ENCODE data around the gene PRPH. TPM values are rescaled to one million over a fixed set of nuclear protein-coding genes. Genes with fewer than 3 reads are reported as not detected.

The PRPH gene
- total and polyA plus RNA-seq, 9 of the 15 experiments (the other 6 are each of a cell fraction or from before 2014, with no cell fraction given), result 0.27 to 1.9 (median 1.3) TPM; not detected in 1

DNA sequence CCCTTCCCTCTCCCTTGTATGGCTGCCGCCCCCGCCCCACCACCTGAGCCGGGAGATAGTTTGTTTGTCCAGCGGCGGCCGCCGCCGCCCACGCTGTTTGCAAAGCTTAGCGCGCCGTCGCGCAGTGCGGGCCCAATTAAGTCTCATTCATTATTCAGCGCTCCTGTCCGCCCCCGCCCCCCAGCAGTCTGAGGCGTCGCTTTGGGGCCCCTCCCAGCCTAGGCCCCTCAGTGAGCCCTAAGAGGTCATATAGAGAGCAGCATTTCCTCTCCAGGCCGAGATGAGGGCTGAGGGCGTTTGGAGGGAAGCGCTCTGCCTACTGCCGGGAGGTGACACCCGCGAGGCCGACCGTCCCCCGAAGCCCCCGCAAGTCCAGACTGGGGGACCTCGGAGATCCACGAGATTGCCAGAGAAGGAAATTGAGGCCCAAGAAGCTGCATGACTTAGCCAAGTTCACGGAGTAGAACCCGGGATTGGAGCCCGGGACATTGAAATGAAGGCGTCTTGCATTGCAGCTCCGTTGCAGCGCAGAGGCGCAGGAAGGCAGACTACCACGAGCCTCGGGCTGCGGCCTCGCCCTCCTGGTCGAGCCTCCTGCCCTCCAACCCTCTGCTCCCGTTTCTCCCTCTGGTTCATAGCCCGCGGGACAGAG lies 51.8 kb downstream of the PRPH start, which contains the start of gene DNAJC22 (continued):
- TF ChIP-seq RERE (CRISPR knock-in tag; IDR thresholded peaks at IDR 0.05; ENCODE audit: borderline replicate concordance) (peak; percentile 28; the same call in 1 of the 2 replicates), ZNF212 (CRISPR knock-in tag; IDR thresholded peaks at IDR 0.05) (no peak), ZNF23 (CRISPR knock-in tag; IDR thresholded peaks at IDR 0.05) (no peak), HEY1 (CRISPR knock-in tag; IDR thresholded peaks at IDR 0.05; ENCODE audit: borderline replicate concordance) (no peak), YY1 (IDR thresholded peaks at IDR 0.05; ENCODE audit: borderline replicate concordance in 1 of 3, control insufficient read depth in 1 of 3, extremely low read depth in 1 of 3, insufficient read depth in 3 of 3, insufficient read length in 1 of 3, insufficient replicate concordance in 2 of 3, low read depth in 1 of 3, low read length in 2 of 3) (peak in 1 of 3 experiments; percentile 31), GTF2E2 (tag; IDR thresholded peaks at IDR 0.05) (no peak), SP2 (IDR thresholded peaks at IDR 0.05; ENCODE audit: extremely low read depth, low read depth, low read length, poor library complexity, severe bottlenecking) (no peak), ZBTB17 (CRISPR knock-in tag; IDR thresholded peaks at IDR 0.05) (no peak), ZNF57 (CRISPR knock-in tag; IDR thresholded peaks at IDR 0.05) (no peak), POLR2G (IDR thresholded peaks at IDR 0.05; ENCODE audit: low read depth, low read length) (peak; percentile 41; the same call in 1 of the 2 replicates), SIN3B (IDR thresholded peaks at IDR 0.05; ENCODE audit: low read depth) (no peak), POLR2H (tag; IDR thresholded peaks at IDR 0.05; ENCODE audit: low read depth) (no peak), GABPA (tag; conservative IDR thresholded peaks at IDR 0.05; ENCODE audit: low read depth) (no peak), EZH2 (IDR thresholded peaks at IDR 0.05; ENCODE audit: borderline replicate concordance, low read depth, low read length) (peak; percentile 86; the same call in 1 of the 2 replicates), E2F3 (CRISPR knock-in tag; IDR thresholded peaks at IDR 0.05) (no peak), EP300 (IDR thresholded peaks at IDR 0.05; ENCODE audit: low read length) (no peak), SAP30 (IDR thresholded peaks at IDR 0.05; ENCODE audit: borderline replicate concordance, insufficient read depth, low read depth, low read length, poor library complexity, severe bottlenecking) (no peak), MCM2 (IDR thresholded peaks at IDR 0.05; ENCODE audit: low read depth) (no peak), CEBPG (CRISPR knock-in tag; IDR thresholded peaks at IDR 0.05) (peak; percentile 40; the same call in 1 of the 2 replicates), CEBPG (tag; conservative IDR thresholded peaks at IDR 0.05 in 1 of 2, IDR thresholded peaks at IDR 0.05 in 1 of 2) (no peak)
- TF ChIP-seq, protein P1, sequence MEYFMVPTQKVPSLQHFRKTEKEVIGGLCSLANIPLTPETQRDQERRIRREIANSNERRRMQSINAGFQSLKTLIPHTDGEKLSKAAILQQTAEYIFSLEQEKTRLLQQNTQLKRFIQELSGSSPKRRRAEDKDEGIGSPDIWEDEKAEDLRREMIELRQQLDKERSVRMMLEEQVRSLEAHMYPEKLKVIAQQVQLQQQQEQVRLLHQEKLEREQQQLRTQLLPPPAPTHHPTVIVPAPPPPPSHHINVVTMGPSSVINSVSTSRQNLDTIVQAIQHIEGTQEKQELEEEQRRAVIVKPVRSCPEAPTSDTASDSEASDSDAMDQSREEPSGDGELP (CRISPR knock-in tag; IDR thresholded peaks at IDR 0.05; ENCODE audit: borderline replicate concordance), result 0 out of 2 replicates have a peak, but pooled peaks have one; percentile 30

Measured in K562 (cell line).